ENCODE data around the gene TENM4. TPM values are rescaled to one million over a fixed set of nuclear protein-coding genes. Genes with fewer than 3 reads are reported as not detected.

The TENM4 gene
- total RNA-seq, 1 donor from 2014 or later, result 0.63 TPM

GRCh38 chr11:79427611-79428327 lies 13.1 kb downstream of the TENM4 start:
- H3K4me1 ChIP-seq, result peaks cover 8% of the 10 kb centered on the region
- intact Hi-C loops (cut with micrococcal nuclease), result no loop called here
- no peaks in the 10 kb centered on the region for H3K9me3 ChIP-seq (replicated peaks)
- H3K27ac ChIP-seq (replicated peaks), result no peak overlapping the region
- TF ChIP-seq CTCF (IDR thresholded peaks at IDR 0.05; ENCODE audit: borderline replicate concordance), result no peak
- peaks cover 39% of the 10 kb centered on the region for H3K27me3 ChIP-seq (ENCODE audit: low read depth)
- no peaks in the 10 kb centered on the region for H3K36me3 ChIP-seq
- no peak overlapping the region for H3K4me3 ChIP-seq
- DNase-seq, result no peak

GRCh38 chr11:79427126-79427525 lies 13.7 kb downstream of the TENM4 start:
- H3K36me3 ChIP-seq, result no peaks in the 10 kb centered on the region
- intact Hi-C loops (cut with micrococcal nuclease), result no loop called here
- TF ChIP-seq CTCF (IDR thresholded peaks at IDR 0.05; ENCODE audit: borderline replicate concordance), result no peak
- no peak for DNase-seq
- H3K4me1 ChIP-seq, result peaks cover 10% of the 10 kb centered on the region
- no peaks in the 10 kb centered on the region for H3K9me3 ChIP-seq (replicated peaks)
- no peak overlapping the region for H3K27ac ChIP-seq (replicated peaks)
- H3K4me3 ChIP-seq, result no peak overlapping the region
- H3K27me3 ChIP-seq (ENCODE audit: low read depth), result peaks cover 35% of the 10 kb centered on the region

- intact Hi-C loops (cut with micrococcal nuclease), result no loop called here
These were observed 15.4 kb downstream of the TENM4 start for GRCh38 chr11:79425463-79425862.

GRCh38 chr11:79423736-79424135 lies 17.1 kb downstream of the TENM4 start:
- Histone ChIP-seq H3K4me1 (peaks cover 10% of the 10 kb centered on the region), H3K4me3 (no peak overlapping the region), H3K27me3 (ENCODE audit: low read depth) (peaks cover 26% of the 10 kb centered on the region), H3K9me3 (replicated peaks) (no peaks in the 10 kb centered on the region), H3K36me3 (no peaks in the 10 kb centered on the region), H3K27ac (replicated peaks) (no peak overlapping the region)
- no peak for TF ChIP-seq CTCF (IDR thresholded peaks at IDR 0.05; ENCODE audit: borderline replicate concordance)
- DNase-seq, result no peak
- intact Hi-C loops (cut with micrococcal nuclease), result no loop called here

More at GRCh38 chr11:79425463-79425862, 15.4 kb downstream of the TENM4 start:
- Histone ChIP-seq H3K4me3 (no peak overlapping the region), H3K27me3 (ENCODE audit: low read depth) (peaks cover 25% of the 10 kb centered on the region), H3K36me3 (no peaks in the 10 kb centered on the region), H3K27ac (replicated peaks) (no peak overlapping the region), H3K4me1 (peaks cover 10% of the 10 kb centered on the region), H3K9me3 (replicated peaks) (no peaks in the 10 kb centered on the region)
- no peak for TF ChIP-seq CTCF (IDR thresholded peaks at IDR 0.05; ENCODE audit: borderline replicate concordance)
- no peak for DNase-seq

- no peaks in the 10 kb centered on the region for H3K9me3 ChIP-seq (replicated peaks)
- H3K4me3 ChIP-seq, result no peak overlapping the region
- H3K27ac ChIP-seq (replicated peaks), result no peak overlapping the region
- H3K27me3 ChIP-seq (ENCODE audit: low read depth), result peaks cover 23% of the 10 kb centered on the region
- TF ChIP-seq CTCF (IDR thresholded peaks at IDR 0.05; ENCODE audit: borderline replicate concordance), result no peak
- no peaks in the 10 kb centered on the region for H3K36me3 ChIP-seq
- H3K4me1 ChIP-seq, result peaks cover 4% of the 10 kb centered on the region
- intact Hi-C loops (cut with micrococcal nuclease), result no loop called here
- DNase-seq, result no peak
These were observed 18.0 kb downstream of the TENM4 start for GRCh38 chr11:79422866-79423265.
